Activated CD4-positive, alpha-beta T cell treated with anti-CD3 and anti-CD28 coated beads for 24 hours (primary cell): Measurements from ENCODE around the gene ZMYM2.
"Not testable (repeated sequence)": the region's sequence is repeated elsewhere in the genome, so short reads cannot be mapped to it uniquely, and the experiment has no call there.

ENCODE experiments used
- DNase-seq, 2 donors: peaks; one replicate each; pipeline ENCODE4 v3.0.0-alpha.2; 2020; ENCODE audit warnings: low read depth in 2 of 2

The ZMYM2 gene

GRCh38 chr13:19958155-19959111, at the start of gene ZMYM2:
TSS of gene ZMYM2 (plus strand) at chr13:19958727. CDS start at chr13:19993073, 34,346 bp downstream.
- peak; percentile 96 to 97 for DNase-seq

GRCh38 chr13:19910336-19911072, 48.0 kb upstream of the ZMYM2 start:
- no peak for DNase-seq

GRCh38 chr13:19927117-19927748, 31.3 kb upstream of the ZMYM2 start:
- no peak for DNase-seq

GRCh38 chr13:19940106-19940505, 18.4 kb upstream of the ZMYM2 start:
- no peak for DNase-seq

- DNase-seq, result no peak
These were observed 8.2 kb upstream of the ZMYM2 start for GRCh38 chr13:19950374-19950773.

GRCh38 chr13:19952850-19953249, 5.7 kb upstream of the ZMYM2 start:
- no peak for DNase-seq

- no peak for DNase-seq
These were observed 2.5 kb upstream of the ZMYM2 start for GRCh38 chr13:19955873-19956559.

- DNase-seq, result peak; percentile 66 to 67
These were observed 990 bp upstream of the ZMYM2 start for GRCh38 chr13:19957320-19958154.

- DNase-seq, result peak; percentile 44 to 49
These were observed 759 bp downstream of the ZMYM2 start for GRCh38 chr13:19959141-19959830.

GRCh38 chr13:19959831-19960652, 1.5 kb downstream of the ZMYM2 start:
- DNase-seq, result peak; percentile 68 to 69

- DNase-seq, result no peak
These were observed 2.1 kb downstream of the ZMYM2 start for GRCh38 chr13:19960653-19960976.

GRCh38 chr13:19961489-19961888, 3.0 kb downstream of the ZMYM2 start:
- no peak for DNase-seq

- no peak for DNase-seq
These were observed 3.4 kb downstream of the ZMYM2 start for GRCh38 chr13:19961924-19962323.

GRCh38 chr13:19962894-19963293, 4.4 kb downstream of the ZMYM2 start:
- no peak for DNase-seq

- no peak for DNase-seq
These were observed 9.1 kb downstream of the ZMYM2 start for GRCh38 chr13:19967621-19968020.

- not testable (repeated sequence) for DNase-seq
These were observed 16.0 kb downstream of the ZMYM2 start for GRCh38 chr13:19974498-19975009.

- no peak for DNase-seq
These were observed 20.4 kb downstream of the ZMYM2 start for GRCh38 chr13:19978831-19979437.

- no peak for DNase-seq
These were observed 23.2 kb downstream of the ZMYM2 start for GRCh38 chr13:19981685-19982238.
